Common myeloid progenitor, CD34-positive (primary cell): Measurements from ENCODE around the gene PKN1.

ENCODE experiments used
- CTCF ChIA-PET: fragments of 350-600 bp; sonication (Branson Sonifier 250); formaldehyde crosslinking; loops from one replicate; lab custom pipeline; 2021; ENCODE audit warnings: antibody characterized with exemption; lab: Charles Lee
- POLR2A ChIA-PET: fragments of 350-600 bp; sonication (Branson Sonifier 250); formaldehyde crosslinking; loops from one replicate; lab custom pipeline; 2021; ENCODE audit warnings: antibody characterized with exemption; lab: Charles Lee
- DNase-seq, 3 donors: peaks; one replicate each; pipeline versions ENCODE4 v3.0.0 to v3.0.0-alpha.2; 2013
- H3K27ac ChIP-seq, 2 experiments: 1 replicate in 1 of 2; 2 replicates in 1 of 2; pipeline ENCODE4 v1.7.0; 2013; ENCODE audit warnings: inconsistent platforms in 2 of 2, low read length in 2 of 2, mild to moderate bottlenecking in 2 of 2, low read depth in 1 of 2, moderate library complexity in 1 of 2; ENCODE audit not compliant: severe bottlenecking in 2 of 2, insufficient read depth in 1 of 2, poor library complexity in 1 of 2
- H3K27me3 ChIP-seq, 5 experiments: replicated peaks in 2 of 5; 1 replicate in 3 of 5; 2 replicates in 2 of 5; pipeline versions ENCODE4 v1.6.1 to v1.7.0; 2013; ENCODE audit warnings: low read length in 4 of 5, mild to moderate bottlenecking in 2 of 5, moderate library complexity in 2 of 5, inconsistent platforms in 1 of 5; ENCODE audit not compliant: insufficient read depth in 5 of 5, control insufficient read depth in 4 of 5
- H3K36me3 ChIP-seq, 4 experiments: 1 replicate in 2 of 4; 2 replicates in 2 of 4; pipeline versions ENCODE4 v1.6.1 to v1.7.0; 2013; ENCODE audit warnings: low read length in 3 of 4, control low read depth in 1 of 4, mild to moderate bottlenecking in 1 of 4; ENCODE audit not compliant: control insufficient read depth in 4 of 4, insufficient read depth in 4 of 4
- H3K4me1 ChIP-seq, 4 experiments: 1 replicate in 3 of 4; 2 replicates in 1 of 4; pipeline versions ENCODE4 v1.6.1 to v1.7.1; 2013; ENCODE audit warnings: low read length in 3 of 4, mild to moderate bottlenecking in 3 of 4, control low read depth in 1 of 4, inconsistent platforms in 1 of 4, moderate library complexity in 1 of 4; ENCODE audit not compliant: control insufficient read depth in 4 of 4, insufficient read depth in 4 of 4; ENCODE audit errors: control extremely low read depth in 1 of 4
- H3K4me3 ChIP-seq, 7 experiments: 1 replicate in 4 of 7; 2 replicates in 3 of 7; pipeline versions ENCODE4 v1.5.1 to v1.7.0; 2013; ENCODE audit warnings: mild to moderate bottlenecking in 7 of 7, low read length in 6 of 7, moderate library complexity in 6 of 7, inconsistent platforms in 2 of 7, low read depth in 2 of 7, control low read depth in 1 of 7; ENCODE audit not compliant: insufficient read depth in 4 of 7, control insufficient read depth in 1 of 7; ENCODE audit errors: extremely low read depth in 1 of 7
- H3K9me3 ChIP-seq, 5 experiments: 1 replicate in 4 of 5; 2 replicates in 1 of 5; pipeline versions ENCODE4 v1.6.1 to v1.7.1; 2013; ENCODE audit warnings: low read length in 4 of 5, mild to moderate bottlenecking in 2 of 5, inconsistent platforms in 1 of 5, low read depth in 1 of 5, moderate library complexity in 1 of 5; ENCODE audit not compliant: control insufficient read depth in 4 of 5, insufficient read depth in 2 of 5; ENCODE audit errors: control extremely low read depth in 1 of 5
- WGBS: methylation state at CpG from one replicate; pipeline ENCODE4 v1.1.5; 2013; ENCODE audit not compliant: insufficient coverage; 5-methylcytosine and 5-hydroxymethylcytosine counted together

The PKN1 gene

DNA sequence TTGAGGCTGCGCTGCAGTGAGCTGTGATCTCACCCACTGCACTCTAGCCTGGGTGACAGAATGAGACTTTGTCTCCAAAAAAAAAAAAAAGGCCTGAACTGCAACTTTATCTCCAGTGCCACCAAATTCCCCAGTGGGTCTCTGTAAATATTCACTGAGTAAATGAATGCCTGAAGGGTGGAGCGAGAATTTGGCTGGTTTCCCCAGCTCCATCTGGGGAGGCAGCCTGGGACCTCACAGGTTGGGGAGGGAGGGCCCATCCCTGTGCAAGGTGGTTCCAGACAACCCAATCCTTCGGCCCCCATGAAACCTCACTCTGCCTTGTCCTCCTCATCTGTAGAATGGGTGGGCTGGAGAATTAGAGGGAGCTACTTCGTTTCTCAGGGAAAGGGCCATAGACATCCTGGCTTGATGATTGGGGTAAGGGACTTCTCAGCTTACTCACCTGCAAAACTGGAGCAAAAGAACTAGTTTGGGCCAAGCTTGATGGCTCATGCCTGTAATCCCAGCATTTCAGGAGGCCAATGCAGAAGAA is 4.2 kb upstream of the PKN1 start:
- POLR2A ChIA-PET = no interaction called here

GRCh38 chr19:14430712-14431111 is 2.4 kb upstream of the PKN1 start:
- WGBS = 100% methylated on average over 1 of the region's 3 CpGs
- H3K9me3 ChIP-seq = no peaks in the 10 kb centered on the region
- H3K27ac ChIP-seq = no peak overlapping the region
- no peak overlapping the region for H3K4me3 ChIP-seq
- no peaks in the 10 kb centered on the region for H3K27me3 ChIP-seq
- peaks cover 0 to 5% (median 0%) of the 10 kb centered on the region in 4 experiments for H3K36me3 ChIP-seq
- ChIA-PET POLR2A (interaction anchor here (0.6 kb wide), 1 partner anchor 12 kb away, joined by 4 read pairs; the partner anchor contains the start of gene DDX39A), CTCF (interaction anchor here (0.8 to 3.6 kb wide), 7 partner anchors 9 to 79 kb away, joined by 3 to 34 read pairs (median 7); partner anchors contain the start of gene DDX39A)
- H3K4me1 ChIP-seq = peaks cover 0 to 30% (median 28%) of the 10 kb centered on the region in 4 experiments
- DNase-seq = no peak

More for the DNA sequence above, 4.2 kb upstream of the PKN1 start:
- H3K9me3 ChIP-seq = no peaks in the 10 kb centered on the region
- no peaks in the 10 kb centered on the region for H3K36me3 ChIP-seq
- H3K27me3 ChIP-seq = no peaks in the 10 kb centered on the region
- no peak overlapping the region for H3K27ac ChIP-seq
- peaks cover 0 to 15% (median 14%) of the 10 kb centered on the region in 4 experiments for H3K4me1 ChIP-seq
- WGBS = 100% methylated on average over 1 of the region's 4 CpGs
- no peak overlapping the region for H3K4me3 ChIP-seq
- CTCF ChIA-PET = interaction anchor here (0.5 to 1.7 kb wide), 10 partner anchors 9 to 294 kb away, joined by 3 to 6 read pairs (median 3); partner anchors contain the start of gene DDX39A
- DNase-seq = no peak

GRCh38 chr19:14433554-14434501 is 722 bp downstream of the PKN1 start:
- peaks cover 0 to 6% (median 1%) of the 10 kb centered on the region in 4 experiments for H3K36me3 ChIP-seq
- peak in 2 of 3 donors; percentile 40 to 57 for DNase-seq
- ChIA-PET CTCF (interaction anchor here (1.2 kb wide), 1 partner anchor 46 kb away, joined by 3 read pairs; no protein-coding TSS in a partner anchor), POLR2A (no interaction called here)
- H3K4me3 ChIP-seq = peak overlapping the region; percentile 66 to 84 (median 79)
- H3K9me3 ChIP-seq = no peaks in the 10 kb centered on the region
- WGBS = 3% methylated on average over 36 of the region's 52 CpGs
- H3K27ac ChIP-seq = peak overlapping the region in 1 of 2 experiments; percentile 73
- H3K27me3 ChIP-seq = no peaks in the 10 kb centered on the region
- peaks cover 0 to 41% (median 39%) of the 10 kb centered on the region in 4 experiments for H3K4me1 ChIP-seq

GRCh38 chr19:14434543-14435319 is 1.6 kb downstream of the PKN1 start:
- Histone ChIP-seq H3K4me3 (peak overlapping the region in 5 of 7 experiments; percentile 8 to 84 (median 79)), H3K27ac (peak overlapping the region in 1 of 2 experiments; percentile 62), H3K9me3 (no peaks in the 10 kb centered on the region), H3K4me1 (peaks cover 0 to 50% (median 48%) of the 10 kb centered on the region in 4 experiments), H3K36me3 (peaks cover 0 to 6% (median 1%) of the 10 kb centered on the region in 4 experiments), H3K27me3 (no peaks in the 10 kb centered on the region)
- WGBS = 80% methylated on average over 19 of the region's 23 CpGs
- DNase-seq = peak in 2 of 3 donors; percentile 58 to 67
- POLR2A ChIA-PET = no interaction called here
- CTCF ChIA-PET = interaction anchor here (0.7 to 1.6 kb wide), 4 partner anchors 14 to 46 kb away, joined by 3 to 4 read pairs (median 3); no protein-coding TSS in a partner anchor

GRCh38 chr19:14435320-14436050 is 2.4 kb downstream of the PKN1 start:
- Histone ChIP-seq H3K4me1 (peaks cover 0 to 58% (median 54%) of the 10 kb centered on the region in 4 experiments), H3K36me3 (peaks cover 0 to 6% (median 1%) of the 10 kb centered on the region in 4 experiments), H3K4me3 (peak overlapping the region in 1 of 7 experiments; percentile 84), H3K27ac (peak overlapping the region in 1 of 2 experiments; percentile 62), H3K9me3 (no peaks in the 10 kb centered on the region), H3K27me3 (no peaks in the 10 kb centered on the region)
- no peak for DNase-seq
- CTCF ChIA-PET = interaction anchor here (0.7 to 1.6 kb wide), 4 partner anchors 15 to 69 kb away, joined by 3 to 4 read pairs (median 4); no protein-coding TSS in a partner anchor
- 97% methylated on average over 12 of the region's 17 CpGs for WGBS
- POLR2A ChIA-PET = interaction anchor here (0.7 kb wide), 1 partner anchor 28 kb away, joined by 4 read pairs; no protein-coding TSS in a partner anchor
